ENCODE measurements around the gene TENT4A. TPM values are rescaled to one million over a fixed set of nuclear protein-coding genes. Genes with fewer than 3 reads are reported as not detected.
"Not testable (repeated sequence)": the region's sequence is repeated elsewhere in the genome, so short reads cannot be mapped to it uniquely, and the experiment has no call there.

The TENT4A gene
- total and polyA plus RNA-seq, 2 donors: 13.0 to 26.8 TPM

GRCh38 chr5:6760686-6761085 lies 47.5 kb downstream of the TENT4A start:
- Histone ChIP-seq H3K27ac (ENCODE audit: low read depth) (no peak overlapping the region), H3K36me3 (ENCODE audit: insufficient read depth) (peaks cover 3% of the 10 kb centered on the region), H3K4me3 (ENCODE audit: low read depth, low read length) (no peak overlapping the region), H3K4me1 (ENCODE audit: insufficient read depth) (no peaks in the 10 kb centered on the region)
- 71% methylated on average over 9 of the region's 9 CpGs for WGBS
- DNase-seq (ENCODE audit: extremely low spot score): no peak

- Histone ChIP-seq H3K27ac (ENCODE audit: low read depth) (no peak overlapping the region), H3K4me1 (ENCODE audit: insufficient read depth) (no peaks in the 10 kb centered on the region), H3K4me3 (ENCODE audit: low read depth, low read length) (no peak overlapping the region), H3K36me3 (ENCODE audit: insufficient read depth) (peaks cover 3% of the 10 kb centered on the region)
- no peak for DNase-seq (ENCODE audit: extremely low spot score)
Observed at GRCh38 chr5:6761333-6761732, 48.1 kb downstream of the TENT4A start.

DNA sequence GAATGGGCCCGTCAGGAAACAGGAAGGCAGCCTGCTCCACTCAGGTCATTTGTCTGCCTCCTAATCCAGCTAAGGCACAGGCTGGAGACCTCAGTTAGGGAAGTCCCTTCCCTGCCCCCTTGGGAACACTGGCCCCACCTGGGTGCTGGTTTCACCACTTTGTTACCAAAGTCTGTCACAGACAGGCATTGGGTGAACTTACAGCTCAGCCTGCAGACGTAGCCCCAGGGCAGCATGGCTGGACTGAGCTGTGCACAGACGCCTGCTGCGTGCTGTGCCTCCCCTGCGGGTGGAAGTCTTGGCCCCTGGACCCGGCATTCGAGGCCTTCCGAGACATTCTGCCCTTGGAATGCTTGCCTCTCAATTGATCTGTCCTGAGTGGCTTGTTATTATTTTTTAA lies 48.9 kb downstream of the TENT4A start:
- H3K36me3 ChIP-seq (ENCODE audit: insufficient read depth): peaks cover 3% of the 10 kb centered on the region
- WGBS: 92% methylated on average over 8 of the region's 8 CpGs
- no peak overlapping the region for H3K4me3 ChIP-seq (ENCODE audit: low read depth, low read length)
- no peaks in the 10 kb centered on the region for H3K4me1 ChIP-seq (ENCODE audit: insufficient read depth)
- no peak overlapping the region for H3K27ac ChIP-seq (ENCODE audit: low read depth)
- DNase-seq (ENCODE audit: extremely low spot score): no peak

GRCh38 chr5:6762697-6763096 lies 49.5 kb downstream of the TENT4A start:
- Histone ChIP-seq H3K4me3 (ENCODE audit: low read depth, low read length) (no peak overlapping the region), H3K27ac (ENCODE audit: low read depth) (no peak overlapping the region), H3K4me1 (ENCODE audit: insufficient read depth) (no peaks in the 10 kb centered on the region), H3K36me3 (ENCODE audit: insufficient read depth) (peaks cover 3% of the 10 kb centered on the region)
- 97% methylated on average over 8 of the region's 8 CpGs for WGBS
- DNase-seq (ENCODE audit: extremely low spot score): no peak

DNA sequence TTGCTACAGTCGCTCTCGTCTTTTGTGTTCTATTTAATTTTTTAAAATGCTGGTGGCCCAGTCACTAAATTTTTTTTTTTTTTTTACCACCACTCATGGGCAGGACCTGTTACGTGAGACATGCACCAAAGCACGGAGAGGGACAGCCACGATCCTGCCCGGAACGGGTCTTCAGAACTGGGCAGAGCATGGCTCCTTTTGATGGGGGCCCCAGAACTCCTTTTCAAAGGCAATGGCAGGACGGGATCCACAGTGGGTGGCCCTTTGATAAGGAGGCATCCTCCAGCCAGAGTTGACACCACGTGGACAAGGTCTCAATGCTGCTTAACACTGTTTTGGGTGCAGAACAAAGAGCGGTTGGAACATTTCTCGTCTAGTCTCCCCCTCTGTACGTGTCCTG lies 50.0 kb downstream of the TENT4A start:
- Histone ChIP-seq H3K4me3 (ENCODE audit: low read depth, low read length) (no peak overlapping the region), H3K27ac (ENCODE audit: low read depth) (no peak overlapping the region), H3K4me1 (ENCODE audit: insufficient read depth) (no peaks in the 10 kb centered on the region), H3K36me3 (ENCODE audit: insufficient read depth) (no peaks in the 10 kb centered on the region)
- 90% methylated on average over 12 of the region's 12 CpGs for WGBS
- no peak for DNase-seq (ENCODE audit: extremely low spot score)

GRCh38 chr5:6765612-6766525 lies 52.6 kb downstream of the TENT4A start:
- no peak overlapping the region for H3K4me3 ChIP-seq (ENCODE audit: low read depth, low read length)
- 49% methylated on average over 22 of the region's 22 CpGs for WGBS
- no peaks in the 10 kb centered on the region for H3K4me1 ChIP-seq (ENCODE audit: insufficient read depth)
- no peak overlapping the region for H3K27ac ChIP-seq (ENCODE audit: low read depth)
- H3K36me3 ChIP-seq (ENCODE audit: insufficient read depth): no peaks in the 10 kb centered on the region
- no peak for DNase-seq (ENCODE audit: extremely low spot score)

GRCh38 chr5:6766604-6767093 lies 53.4 kb downstream of the TENT4A start:
- H3K4me1 ChIP-seq (ENCODE audit: insufficient read depth): no peaks in the 10 kb centered on the region
- no peak overlapping the region for H3K27ac ChIP-seq (ENCODE audit: low read depth)
- no peak overlapping the region for H3K4me3 ChIP-seq (ENCODE audit: low read depth, low read length)
- 50% methylated on average over 12 of the region's 12 CpGs for WGBS
- no peaks in the 10 kb centered on the region for H3K36me3 ChIP-seq (ENCODE audit: insufficient read depth)
- DNase-seq (ENCODE audit: extremely low spot score): peak; percentile 66

- DNase-seq (ENCODE audit: extremely low spot score): no peak
- H3K27ac ChIP-seq (ENCODE audit: low read depth): no peak overlapping the region
- H3K36me3 ChIP-seq (ENCODE audit: insufficient read depth): no peaks in the 10 kb centered on the region
- no peak overlapping the region for H3K4me3 ChIP-seq (ENCODE audit: low read depth, low read length)
- no peaks in the 10 kb centered on the region for H3K4me1 ChIP-seq (ENCODE audit: insufficient read depth)
- WGBS: 88% methylated on average over 11 of the region's 11 CpGs
Observed at GRCh38 chr5:6767481-6768063, 54.3 kb downstream of the TENT4A start.

DNA sequence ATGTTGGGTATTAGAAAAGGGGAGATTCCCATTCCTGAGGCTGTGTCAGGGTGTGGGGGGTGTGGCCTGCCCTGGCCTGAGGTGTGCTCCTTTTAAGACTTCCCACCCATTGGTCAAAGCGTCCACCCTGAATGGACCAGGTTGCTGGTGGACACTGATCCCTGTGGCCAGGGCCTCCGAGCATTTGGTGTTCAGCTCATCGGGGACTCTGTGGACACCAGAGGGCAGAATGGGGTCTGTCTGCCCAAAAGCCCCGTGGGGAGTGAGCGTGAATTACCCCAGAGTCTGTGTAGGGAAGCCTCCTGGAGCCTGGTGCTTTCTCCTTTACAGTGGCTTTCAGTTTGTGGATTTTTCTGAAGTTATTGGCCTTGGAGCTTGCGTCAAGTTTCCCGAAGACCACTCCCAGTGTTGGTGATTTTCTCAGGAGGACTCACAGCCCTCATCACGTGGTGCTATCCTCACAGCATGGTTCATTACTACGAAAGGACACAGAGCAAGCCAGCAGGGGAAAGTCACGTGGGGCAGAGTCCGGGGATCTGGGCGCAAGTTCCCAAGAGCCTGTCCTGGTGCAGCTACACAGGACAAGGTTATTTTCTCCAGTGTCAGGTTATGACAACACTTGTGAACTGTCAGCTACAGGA lies 55.5 kb downstream of the TENT4A start:
- H3K36me3 ChIP-seq (ENCODE audit: insufficient read depth): no peaks in the 10 kb centered on the region
- 83% methylated on average over 12 of the region's 12 CpGs for WGBS
- H3K27ac ChIP-seq (ENCODE audit: low read depth): no peak overlapping the region
- DNase-seq (ENCODE audit: extremely low spot score): no peak
- no peak overlapping the region for H3K4me3 ChIP-seq (ENCODE audit: low read depth, low read length)
- no peaks in the 10 kb centered on the region for H3K4me1 ChIP-seq (ENCODE audit: insufficient read depth)

DNA sequence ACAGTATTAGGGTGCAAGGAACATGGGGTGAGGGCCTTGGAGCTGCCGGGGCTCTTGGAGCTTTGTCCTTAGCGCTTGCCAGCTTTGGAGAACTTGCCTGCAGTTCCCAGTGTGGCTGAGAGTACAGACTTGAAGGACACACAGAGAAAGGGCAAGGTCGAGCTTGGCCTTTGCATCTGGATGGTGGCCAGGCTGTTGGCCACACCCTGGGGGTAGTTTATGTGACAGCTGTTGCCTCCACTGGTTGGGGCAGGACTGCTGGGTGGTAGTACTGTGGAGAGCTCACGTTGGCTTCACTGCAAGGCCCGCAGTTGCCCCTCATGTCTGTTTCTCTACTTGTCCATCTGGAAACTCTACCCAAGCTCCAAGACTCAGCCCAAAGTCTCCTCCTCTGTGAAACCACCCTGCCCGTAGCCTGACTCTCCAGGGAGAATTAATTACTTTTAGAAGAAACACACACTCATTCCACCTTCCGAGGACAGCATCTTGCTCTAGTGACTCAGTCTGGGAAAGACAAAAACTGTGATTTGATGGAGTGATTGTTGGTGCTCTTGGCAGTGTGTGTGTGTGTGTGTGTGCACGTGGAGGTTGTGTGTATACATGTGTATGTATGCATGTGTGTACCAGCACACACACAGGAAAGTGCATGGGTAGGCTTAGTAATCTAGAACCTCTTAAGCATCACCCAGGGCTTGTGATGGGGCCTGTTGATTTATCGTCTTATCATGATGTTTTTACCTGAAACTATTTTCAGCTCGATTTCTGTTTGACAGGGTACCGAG lies 57.8 kb downstream of the TENT4A start:
- Histone ChIP-seq H3K4me1 (ENCODE audit: insufficient read depth) (no peaks in the 10 kb centered on the region), H3K4me3 (ENCODE audit: low read depth, low read length) (no peak overlapping the region), H3K36me3 (ENCODE audit: insufficient read depth) (no peaks in the 10 kb centered on the region), H3K27ac (ENCODE audit: low read depth) (no peak overlapping the region)
- 86% methylated on average over 11 of the region's 11 CpGs for WGBS
- DNase-seq (ENCODE audit: extremely low spot score): no peak

DNA sequence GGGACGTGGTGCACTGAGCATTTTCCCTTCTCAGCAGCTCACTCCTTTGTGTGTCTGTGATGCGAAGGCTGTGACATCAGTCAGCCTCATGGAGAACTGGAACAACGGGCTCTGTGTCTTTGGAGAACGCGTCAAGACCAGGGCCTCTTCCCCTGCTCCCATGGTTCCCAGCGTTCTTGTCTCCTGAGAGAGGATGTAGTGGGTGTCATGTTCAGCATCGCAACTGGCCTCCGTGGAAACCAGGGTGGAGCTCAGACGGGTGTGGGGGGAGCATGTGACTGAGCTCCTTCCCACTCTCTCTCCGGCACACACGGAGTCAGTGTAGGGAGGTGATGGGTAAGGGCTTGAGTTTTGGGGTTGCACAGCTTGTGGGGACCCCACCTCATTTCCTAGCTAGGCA lies 59.7 kb downstream of the TENT4A start:
- H3K4me3 ChIP-seq (ENCODE audit: low read depth, low read length): no peak overlapping the region
- no peak for DNase-seq (ENCODE audit: extremely low spot score)
- WGBS: 73% methylated on average over 11 of the region's 11 CpGs
- H3K27ac ChIP-seq (ENCODE audit: low read depth): no peak overlapping the region
- H3K36me3 ChIP-seq (ENCODE audit: insufficient read depth): no peaks in the 10 kb centered on the region
- no peaks in the 10 kb centered on the region for H3K4me1 ChIP-seq (ENCODE audit: insufficient read depth)

DNA sequence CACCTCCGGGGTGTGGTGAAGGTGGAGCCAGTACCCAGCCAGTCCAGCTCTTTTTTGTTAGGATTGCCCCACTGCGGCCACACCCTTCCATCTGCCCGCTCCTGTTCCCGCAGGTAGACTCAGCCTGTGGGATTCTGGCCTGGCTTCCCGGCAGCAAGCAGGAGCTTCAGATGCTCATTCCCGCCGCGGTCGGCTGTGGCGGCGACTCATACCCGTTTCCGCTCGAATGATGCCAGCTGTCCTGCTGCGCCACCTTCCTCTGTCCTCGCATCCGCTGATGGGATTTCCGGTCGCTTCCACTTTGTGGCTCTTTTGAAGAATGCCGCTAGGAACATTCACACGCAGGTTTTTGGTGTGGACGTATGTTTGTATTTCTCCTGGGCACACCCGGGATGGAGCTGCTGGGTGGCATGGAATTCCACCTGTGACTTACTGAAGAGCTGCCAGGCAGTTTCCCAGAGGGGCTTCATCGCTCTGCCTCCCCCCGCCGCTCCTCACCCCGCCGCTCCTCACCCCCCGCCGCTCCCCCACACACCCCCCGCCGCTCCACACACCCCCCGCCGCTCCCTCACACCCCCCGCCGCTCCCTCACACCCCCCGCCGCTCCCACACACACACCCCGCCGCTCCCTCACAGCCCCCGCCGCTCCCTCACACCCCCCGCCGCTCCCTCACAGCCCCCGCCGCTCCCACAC lies 60.3 kb downstream of the TENT4A start:
- 84% methylated on average over 28 of the region's 46 CpGs for WGBS
- H3K4me1 ChIP-seq (ENCODE audit: insufficient read depth): no peaks in the 10 kb centered on the region
- no peaks in the 10 kb centered on the region for H3K36me3 ChIP-seq (ENCODE audit: insufficient read depth)
- H3K27ac ChIP-seq (ENCODE audit: low read depth): no peak overlapping the region
- no peak for DNase-seq (ENCODE audit: extremely low spot score)
- no peak overlapping the region for H3K4me3 ChIP-seq (ENCODE audit: low read depth, low read length)

DNA sequence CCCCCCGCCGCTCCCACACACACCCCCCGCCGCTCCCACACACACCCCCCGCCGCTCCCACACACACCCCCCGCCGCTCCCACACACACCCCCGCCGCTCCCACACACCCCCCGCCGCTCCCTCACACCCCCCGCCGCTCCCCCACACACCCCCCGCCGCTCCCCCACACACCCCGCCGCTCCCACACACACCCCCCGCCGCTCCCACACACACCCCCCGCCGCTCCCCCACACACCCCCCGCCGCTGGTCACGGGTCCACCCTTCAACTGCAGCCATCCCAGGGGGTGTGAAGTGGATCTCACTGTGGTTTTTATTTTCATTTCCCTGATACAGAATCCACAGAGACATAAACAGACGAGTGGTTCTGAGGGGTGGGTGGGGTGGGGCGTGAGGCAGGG lies 61.0 kb downstream of the TENT4A start:
- not testable (repeated sequence) for DNase-seq (ENCODE audit: extremely low spot score); H3K4me3 ChIP-seq (ENCODE audit: low read depth, low read length); H3K27ac ChIP-seq (ENCODE audit: low read depth); H3K36me3 ChIP-seq (ENCODE audit: insufficient read depth); H3K4me1 ChIP-seq (ENCODE audit: insufficient read depth)
- WGBS: 77% methylated on average over 12 of the region's 27 CpGs
